Endothelial cell of umbilical vein (primary cell): Measurements from ENCODE around the gene PDK2.

Source experiments
- CTCF ChIP-seq, 2 donors: IDR thresholded peaks; 1 replicate in 1 of 2; 2 replicates in 1 of 2; pipeline ENCODE4 v1.5.1; 2011; ENCODE audit warnings: low read length in 2 of 2, mild to moderate bottlenecking in 2 of 2, moderate library complexity in 2 of 2, control low read depth in 1 of 2, inconsistent platforms in 1 of 2, low read depth in 1 of 2; ENCODE audit not compliant: insufficient read depth in 1 of 2; ENCODE audit errors: extremely low read depth in 1 of 2
- JUN ChIP-seq: IDR thresholded peaks from 2 replicates; pipeline ENCODE4 v1.6.1; 2011; ENCODE audit warnings: borderline replicate concordance, low read depth; ENCODE audit not compliant: insufficient read length, insufficient read depth
- POLR2A ChIP-seq: IDR thresholded peaks from 2 replicates; pipeline ENCODE4 v1.6.1; 2012; ENCODE audit warnings: low read depth, mild to moderate bottlenecking, control low read depth, low read length

GRCh38 chr17:50046179-50046578 lies 49.0 kb upstream of the PDK2 start:
- TF ChIP-seq POLR2A (no peak), JUN (no peak), CTCF (IDR thresholded peaks at IDR 0.05; ENCODE audit: extremely low read depth in 1 of 2, insufficient read depth in 1 of 2, low read depth in 1 of 2, low read length in 2 of 2) (no peak)
